Parathyroid adenoma (tissue), 2 donors: Measurements from ENCODE around the gene JMJD8.

Source experiments
- H2AFZ ChIP-seq: fragments of 300-600 bp; sonication (generic); one replicate; pipeline ENCODE4 v1.7.0; 2017; ENCODE audit warnings: antibody characterized with exemption, mild to moderate bottlenecking
- H3K27ac ChIP-seq: fragments of 300-600 bp; sonication (generic); one replicate; pipeline ENCODE4 v1.7.0; 2017
- H3K27me3 ChIP-seq: fragments of 300-600 bp; sonication (generic); one replicate; pipeline ENCODE4 v1.7.0; 2017; ENCODE audit warnings: low read length; ENCODE audit not compliant: control insufficient read depth, insufficient read depth
- H3K36me3 ChIP-seq: fragments of 300-600 bp; sonication (generic); one replicate; pipeline ENCODE4 v1.7.0; 2017; ENCODE audit warnings: low read length; ENCODE audit not compliant: control insufficient read depth, insufficient read depth
- H3K4me1 ChIP-seq: fragments of 300-600 bp; sonication (generic); one replicate; pipeline ENCODE4 v1.7.0; 2017; ENCODE audit warnings: control low read depth
- H3K4me2 ChIP-seq: fragments of 300-600 bp; sonication (generic); one replicate; pipeline ENCODE4 v1.7.0; 2017; ENCODE audit warnings: low read length
- H3K4me3 ChIP-seq: fragments of 300-600 bp; sonication (generic); one replicate; pipeline ENCODE4 v1.7.0; 2017; ENCODE audit warnings: low read depth, low read length
- H3K79me2 ChIP-seq: fragments of 300-600 bp; sonication (generic); one replicate; pipeline ENCODE4 v1.7.0; 2017; ENCODE audit warnings: control low read depth
- H3K9ac ChIP-seq: fragments of 300-600 bp; sonication (generic); one replicate; pipeline ENCODE4 v1.7.0; 2017; ENCODE audit warnings: mild to moderate bottlenecking
- H3K9me3 ChIP-seq: fragments of 300-600 bp; sonication (generic); one replicate; pipeline ENCODE4 v1.7.0; 2017; ENCODE audit warnings: low read length; ENCODE audit not compliant: control insufficient read depth
- TF ChIP-seq, protein P1 (sequence below): fragments of 300-600 bp; sonication (generic); IDR thresholded peaks from one replicate; pipeline ENCODE4 v1.7.0; 2017; ENCODE audit warnings: antibody characterized with exemption, mild to moderate bottlenecking
- donor health status: primary hyperparathyroidism.

JMJD8 gene

DNA sequence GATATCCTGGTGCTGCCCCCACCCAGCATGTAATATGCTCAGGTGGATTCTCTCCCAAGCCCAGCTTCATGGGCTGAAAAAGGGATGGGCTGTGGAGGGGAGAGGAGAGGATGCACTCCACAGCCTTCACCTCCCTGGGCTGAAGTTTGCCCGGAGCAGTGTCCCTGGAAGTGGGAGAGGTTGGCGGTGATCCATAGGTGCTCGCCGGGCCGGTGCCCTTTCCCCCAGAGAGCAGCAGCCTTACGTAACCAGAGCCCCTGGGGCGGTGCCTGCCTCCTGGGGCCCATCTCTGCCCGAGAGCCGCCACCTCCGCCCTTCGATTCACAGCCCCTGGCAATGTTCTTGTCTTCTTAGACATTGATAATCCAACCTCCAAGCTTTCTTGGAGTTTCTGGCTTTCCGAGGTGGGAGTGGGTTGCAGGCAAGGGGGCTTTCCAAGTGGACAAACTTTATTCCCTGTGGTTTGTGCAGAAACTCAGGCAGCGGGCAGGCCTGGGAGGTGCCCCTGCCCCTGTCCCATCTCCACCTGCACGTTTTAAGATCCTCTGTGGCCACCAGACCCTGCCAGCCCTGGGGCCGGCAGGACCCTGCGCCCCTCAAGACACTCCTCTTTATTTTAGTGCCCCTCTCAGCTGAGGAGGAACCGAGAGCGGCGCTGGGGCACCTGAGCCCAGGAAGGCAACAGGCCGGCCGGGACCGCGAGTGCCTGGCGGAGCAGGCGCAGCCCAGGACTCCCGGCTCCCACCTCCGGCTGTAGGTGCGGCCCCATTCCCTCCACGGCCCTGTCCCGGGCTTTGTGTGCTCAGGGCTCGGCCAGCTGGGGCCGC lies 38.1 kb downstream of the JMJD8 start:
- TF ChIP-seq, protein P1, sequence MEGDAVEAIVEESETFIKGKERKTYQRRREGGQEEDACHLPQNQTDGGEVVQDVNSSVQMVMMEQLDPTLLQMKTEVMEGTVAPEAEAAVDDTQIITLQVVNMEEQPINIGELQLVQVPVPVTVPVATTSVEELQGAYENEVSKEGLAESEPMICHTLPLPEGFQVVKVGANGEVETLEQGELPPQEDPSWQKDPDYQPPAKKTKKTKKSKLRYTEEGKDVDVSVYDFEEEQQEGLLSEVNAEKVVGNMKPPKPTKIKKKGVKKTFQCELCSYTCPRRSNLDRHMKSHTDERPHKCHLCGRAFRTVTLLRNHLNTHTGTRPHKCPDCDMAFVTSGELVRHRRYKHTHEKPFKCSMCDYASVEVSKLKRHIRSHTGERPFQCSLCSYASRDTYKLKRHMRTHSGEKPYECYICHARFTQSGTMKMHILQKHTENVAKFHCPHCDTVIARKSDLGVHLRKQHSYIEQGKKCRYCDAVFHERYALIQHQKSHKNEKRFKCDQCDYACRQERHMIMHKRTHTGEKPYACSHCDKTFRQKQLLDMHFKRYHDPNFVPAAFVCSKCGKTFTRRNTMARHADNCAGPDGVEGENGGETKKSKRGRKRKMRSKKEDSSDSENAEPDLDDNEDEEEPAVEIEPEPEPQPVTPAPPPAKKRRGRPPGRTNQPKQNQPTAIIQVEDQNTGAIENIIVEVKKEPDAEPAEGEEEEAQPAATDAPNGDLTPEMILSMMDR = no peak
- Histone ChIP-seq H3K79me2 (peaks cover 34% of the 10 kb centered on the region), H3K9me3 (no peaks in the 10 kb centered on the region), H2AFZ (no peak overlapping the region), H3K4me3 (no peak overlapping the region), H3K27me3 (no peaks in the 10 kb centered on the region), H3K36me3 (no peaks in the 10 kb centered on the region), H3K4me2 (no peak overlapping the region), H3K4me1 (peaks cover 46% of the 10 kb centered on the region), H3K9ac (no peak overlapping the region), H3K27ac (peak overlapping the region; percentile 17)

DNA sequence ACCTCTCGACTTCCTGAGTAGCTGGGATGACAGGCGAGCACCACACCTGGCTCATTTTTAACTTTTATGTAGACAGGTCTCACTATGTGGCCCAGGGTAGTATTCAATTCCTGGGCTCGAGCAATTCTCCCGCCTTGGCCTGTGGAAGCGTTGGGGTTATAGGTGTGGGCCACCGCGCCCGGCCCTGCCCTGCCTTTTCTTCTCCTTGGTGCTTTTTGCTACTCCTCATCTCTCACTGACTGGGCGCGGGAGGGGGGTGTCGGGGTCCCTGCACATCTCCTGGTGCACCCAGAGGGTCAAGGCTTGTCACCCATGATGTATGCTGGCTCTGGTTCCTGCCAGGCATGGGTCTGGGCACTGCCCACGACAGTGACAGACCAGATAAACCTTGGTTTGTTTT lies 39.6 kb downstream of the JMJD8 start:
- no peak overlapping the region for H2AFZ ChIP-seq
- H3K27ac ChIP-seq = no peak overlapping the region
- no peak overlapping the region for H3K9ac ChIP-seq
- peaks cover 34% of the 10 kb centered on the region for H3K79me2 ChIP-seq
- no peaks in the 10 kb centered on the region for H3K27me3 ChIP-seq
- H3K4me3 ChIP-seq = no peak overlapping the region
- no peaks in the 10 kb centered on the region for H3K9me3 ChIP-seq
- no peaks in the 10 kb centered on the region for H3K36me3 ChIP-seq
- TF ChIP-seq, protein P1 = no peak
- H3K4me1 ChIP-seq = peaks cover 42% of the 10 kb centered on the region
- no peak overlapping the region for H3K4me2 ChIP-seq

DNA sequence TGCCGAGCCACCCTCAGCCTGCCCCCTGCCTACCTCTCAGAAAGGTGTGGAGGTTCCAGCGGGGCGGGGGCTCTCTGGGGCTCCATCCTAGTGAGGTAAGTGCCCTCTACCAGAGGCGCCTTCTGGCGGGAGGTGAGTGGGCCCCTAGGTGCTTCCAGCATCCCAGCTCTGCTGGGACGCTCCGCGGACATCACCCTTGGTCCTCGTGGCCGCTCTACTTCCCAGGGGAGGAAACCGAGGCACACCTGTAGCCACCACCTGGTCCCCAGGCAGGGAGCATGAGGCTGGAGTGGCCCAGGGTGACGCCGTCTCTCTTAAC lies 41.1 kb downstream of the JMJD8 start:
- TF ChIP-seq, protein P1 = no peak
- no peaks in the 10 kb centered on the region for H3K9me3 ChIP-seq
- peak overlapping the region; percentile 85 for H3K27ac ChIP-seq
- H3K36me3 ChIP-seq = no peaks in the 10 kb centered on the region
- H3K4me3 ChIP-seq = peak overlapping the region; percentile 83
- peaks cover 34% of the 10 kb centered on the region for H3K79me2 ChIP-seq
- no peaks in the 10 kb centered on the region for H3K27me3 ChIP-seq
- H3K4me2 ChIP-seq = peak overlapping the region; percentile 83
- peaks cover 36% of the 10 kb centered on the region for H3K4me1 ChIP-seq
- H2AFZ ChIP-seq = no peak overlapping the region
- H3K9ac ChIP-seq = no peak overlapping the region

DNA sequence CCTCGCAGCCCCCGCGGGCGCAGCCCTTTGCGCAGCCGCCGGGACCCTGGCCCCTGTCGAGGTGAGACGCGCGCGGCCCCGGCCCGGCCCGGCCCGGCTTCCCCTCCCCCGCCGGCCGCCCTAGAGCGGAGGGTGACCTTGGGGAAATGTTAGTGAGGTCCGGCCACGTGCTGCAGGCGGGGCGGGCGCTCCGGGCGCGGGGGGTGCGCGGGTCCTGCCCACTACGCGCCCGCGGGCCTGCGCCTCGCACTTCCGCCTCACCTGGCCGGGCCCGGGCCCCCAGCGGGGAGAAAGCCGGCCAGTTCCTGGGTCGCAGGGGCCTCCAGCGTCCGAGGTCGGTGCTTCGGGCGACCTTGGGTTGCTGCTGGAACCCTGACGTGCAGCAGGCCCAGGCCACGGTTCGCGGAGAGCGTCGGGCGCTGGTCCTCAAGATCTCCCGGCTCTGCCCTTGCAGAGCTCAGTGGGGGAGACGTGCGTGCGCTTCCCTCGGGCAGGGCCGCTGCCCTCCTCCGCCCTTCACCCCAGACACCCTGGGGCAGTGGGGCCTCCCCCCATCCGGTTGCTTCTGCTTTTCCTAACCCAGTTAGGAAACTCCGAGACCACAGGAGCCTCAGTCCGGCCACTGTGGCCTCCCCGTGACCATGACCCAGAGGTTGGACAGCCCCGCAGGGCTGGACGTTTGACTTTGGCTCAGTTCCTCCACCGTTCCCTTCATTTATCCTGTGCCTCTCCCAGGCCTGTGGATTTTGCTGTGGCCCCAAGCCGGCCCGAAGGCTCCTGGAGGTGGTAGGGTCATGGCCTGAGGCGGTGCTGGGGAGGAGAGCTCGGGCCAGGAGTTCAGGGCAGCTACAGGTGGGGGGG lies 41.7 kb downstream of the JMJD8 start:
- Histone ChIP-seq H3K79me2 (peaks cover 34% of the 10 kb centered on the region), H3K4me1 (peaks cover 33% of the 10 kb centered on the region), H2AFZ (peak overlapping the region; percentile 25), H3K4me3 (peak overlapping the region; percentile 83), H3K27ac (peak overlapping the region; percentile 85), H3K4me2 (peak overlapping the region; percentile 83), H3K36me3 (no peaks in the 10 kb centered on the region), H3K9ac (no peak overlapping the region), H3K9me3 (no peaks in the 10 kb centered on the region), H3K27me3 (no peaks in the 10 kb centered on the region)
- TF ChIP-seq, protein P1 = no peak
